Endothelial cell (in vitro differentiated cells): ENCODE measurements around the gene SIMC1. TPM values are rescaled to one million over a fixed set of nuclear protein-coding genes. Genes with fewer than 3 reads are reported as not detected.
"Not testable (repeated sequence)": the region's sequence is repeated elsewhere in the genome, so short reads cannot be mapped to it uniquely, and the experiment has no call there.

Experiments
- DNase-seq: peaks from one replicate; pipeline ENCODE4 v3.0.0; 2021; ENCODE audit warnings: low spot score
- H3K27ac Mint-ChIP-seq: one replicate; pipeline ENCODE4 v1.8.0; 2021; ENCODE audit warnings: mixed read lengths, inconsistent platforms; ENCODE audit not compliant: unreplicated experiment
- H3K27me3 Mint-ChIP-seq: one replicate; pipeline ENCODE4 v1.8.0; 2021; ENCODE audit warnings: mild to moderate bottlenecking, moderate library complexity, mixed read lengths, inconsistent platforms; ENCODE audit not compliant: unreplicated experiment
- H3K36me3 Mint-ChIP-seq: one replicate; pipeline ENCODE4 v1.8.0; 2021; ENCODE audit warnings: mild to moderate bottlenecking, low read depth, mixed read lengths, inconsistent platforms; ENCODE audit not compliant: unreplicated experiment
- H3K4me1 Mint-ChIP-seq: one replicate; pipeline ENCODE4 v1.8.0; 2021; ENCODE audit warnings: mild to moderate bottlenecking, mixed read lengths, inconsistent platforms; ENCODE audit not compliant: unreplicated experiment
- H3K4me3 Mint-ChIP-seq: one replicate; pipeline ENCODE4 v1.8.0; 2021; ENCODE audit warnings: mild to moderate bottlenecking, mixed read lengths, inconsistent platforms; ENCODE audit not compliant: unreplicated experiment
- H3K9me3 Mint-ChIP-seq: one replicate; pipeline ENCODE4 v1.8.0; 2021; ENCODE audit warnings: mixed read lengths, inconsistent platforms; ENCODE audit not compliant: unreplicated experiment
- CTCF ChIP-seq: fragments of 200-600 bp; sonication (generic); IDR thresholded peaks from one replicate; pipeline ENCODE4 v1.5.0; 2021; ENCODE audit warnings: antibody characterized with exemption; ENCODE audit not compliant: unreplicated experiment
- long read RNA-seq: library from polyadenylated mRNA; unstranded; transcript quantifications from one replicate; pipeline ENCODE4 v2.0.0, GENCODE V29; 2020; ENCODE audit not compliant: unreplicated experiment
- total RNA-seq: library from RNA; stranded (reverse); fragmentation: NEBNext Ultra II Directional; extraction: Animal tissue kit (Norgen Biotek cat#: 25700); gene quantifications from one replicate; pipeline ENCODE4 v1.2.1, GENCODE V29; 2021; ENCODE audit not compliant: unreplicated experiment

SIMC1 gene
- 17.5 TPM for total RNA-seq
- long read RNA-seq, partial matches to known transcripts = 1 of 5 reads
- long read RNA-seq, other reads (novel, unspliced or antisense) = 1 of 5 reads

GRCh38 chr5:176237971-176238644 is at the start of gene SIMC1:
TSS of gene SIMC1 (plus strand) at chr5:176238424. CDS start at chr5:176238509, 85 bp downstream.
- not testable (repeated sequence) for H3K27me3 Mint-ChIP-seq, H3K9me3 Mint-ChIP-seq, H3K4me3 Mint-ChIP-seq, H3K36me3 Mint-ChIP-seq, H3K4me1 Mint-ChIP-seq, H3K27ac Mint-ChIP-seq
- DNase-seq = peak; percentile 65

- no peak overlapping the region for H3K27ac Mint-ChIP-seq
- TF ChIP-seq CTCF = no peak
- H3K36me3 Mint-ChIP-seq = no peaks in the 10 kb centered on the region
- no peak for DNase-seq
- H3K4me3 Mint-ChIP-seq = no peak overlapping the region
- H3K9me3 Mint-ChIP-seq = no peaks in the 10 kb centered on the region
- no peaks in the 10 kb centered on the region for H3K4me1 Mint-ChIP-seq
- H3K27me3 Mint-ChIP-seq = no peaks in the 10 kb centered on the region
Observed at GRCh38 chr5:176188506-176189193, 49.6 kb upstream of the SIMC1 start.

- DNase-seq = no peak
- Mint-ChIP-seq H3K9me3 (no peaks in the 10 kb centered on the region), H3K36me3 (no peaks in the 10 kb centered on the region), H3K4me1 (no peaks in the 10 kb centered on the region), H3K27me3 (peaks cover 2% of the 10 kb centered on the region), H3K27ac (no peak overlapping the region), H3K4me3 (no peak overlapping the region)
- no peak for TF ChIP-seq CTCF
Observed at GRCh38 chr5:176189857-176190256, 48.4 kb upstream of the SIMC1 start.

GRCh38 chr5:176190886-176191755 is 47.1 kb upstream of the SIMC1 start:
- no peak for TF ChIP-seq CTCF
- H3K9me3 Mint-ChIP-seq = no peaks in the 10 kb centered on the region
- DNase-seq = no peak
- H3K36me3 Mint-ChIP-seq = no peaks in the 10 kb centered on the region
- no peak overlapping the region for H3K27ac Mint-ChIP-seq
- no peaks in the 10 kb centered on the region for H3K4me1 Mint-ChIP-seq
- no peak overlapping the region for H3K4me3 Mint-ChIP-seq
- H3K27me3 Mint-ChIP-seq = peaks cover 2% of the 10 kb centered on the region

GRCh38 chr5:176192094-176192721 is 46.0 kb upstream of the SIMC1 start:
- Mint-ChIP-seq H3K4me3 (no peak overlapping the region), H3K27ac (no peak overlapping the region), H3K9me3 (no peaks in the 10 kb centered on the region), H3K4me1 (peaks cover 1% of the 10 kb centered on the region), H3K27me3 (peaks cover 2% of the 10 kb centered on the region), H3K36me3 (no peaks in the 10 kb centered on the region)
- no peak for DNase-seq
- TF ChIP-seq CTCF = no peak

GRCh38 chr5:176192722-176193117 is 45.5 kb upstream of the SIMC1 start:
- H3K27ac Mint-ChIP-seq, H3K27me3 Mint-ChIP-seq, H3K9me3 Mint-ChIP-seq, H3K4me3 Mint-ChIP-seq, DNase-seq, H3K36me3 Mint-ChIP-seq, H3K4me1 Mint-ChIP-seq: not testable (repeated sequence)

GRCh38 chr5:176193636-176194035 is 44.6 kb upstream of the SIMC1 start:
- not testable (repeated sequence) for H3K27ac Mint-ChIP-seq, H3K4me1 Mint-ChIP-seq, H3K9me3 Mint-ChIP-seq, DNase-seq, H3K36me3 Mint-ChIP-seq, H3K4me3 Mint-ChIP-seq, H3K27me3 Mint-ChIP-seq
